Esophagus squamous epithelium (tissue), 4 donors: ENCODE data around the gene PBX3.

ENCODE experiments used
- POLR2A ChIP-seq, 4 donors: fragments of 450-650 bp; IDR thresholded peaks; one replicate each; pipeline ENCODE4 v1.6.1; 2017; ENCODE audit warnings: antibody characterized with exemption in 4 of 4, mild to moderate bottlenecking in 4 of 4, moderate library complexity in 3 of 4
- TF ChIP-seq, protein P1 (sequence below), 6 experiments: fragments of 450-650 bp in 4 of 6; fragments of 200-600 bp in 2 of 6; sonication (generic) in 2 of 6; IDR thresholded peaks; one replicate each; pipeline ENCODE4 v1.5.1; 2016 to 2019; ENCODE audit warnings: antibody characterized with exemption in 6 of 6, mild to moderate bottlenecking in 4 of 6, moderate library complexity in 4 of 6

DNA sequence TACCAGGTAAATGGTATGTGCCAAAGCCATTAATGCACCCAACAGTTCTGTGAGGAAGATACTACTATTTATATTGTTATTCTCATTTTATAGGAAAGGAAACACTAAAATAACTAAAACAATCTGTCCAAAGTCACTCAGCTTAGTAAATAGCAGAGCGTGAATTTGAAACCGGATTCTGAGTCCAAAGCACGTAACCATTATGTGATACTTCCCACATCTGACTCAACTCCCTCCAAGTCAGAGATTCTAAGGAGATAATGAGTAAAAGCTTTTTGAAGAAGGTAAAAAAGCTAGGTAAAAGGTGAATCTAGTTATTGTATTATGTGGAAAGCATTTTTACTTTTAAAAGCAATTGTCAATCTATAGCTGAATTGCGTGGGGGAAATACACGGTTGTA is 208.9 kb downstream of the PBX3 start:
- TF ChIP-seq, protein P1, sequence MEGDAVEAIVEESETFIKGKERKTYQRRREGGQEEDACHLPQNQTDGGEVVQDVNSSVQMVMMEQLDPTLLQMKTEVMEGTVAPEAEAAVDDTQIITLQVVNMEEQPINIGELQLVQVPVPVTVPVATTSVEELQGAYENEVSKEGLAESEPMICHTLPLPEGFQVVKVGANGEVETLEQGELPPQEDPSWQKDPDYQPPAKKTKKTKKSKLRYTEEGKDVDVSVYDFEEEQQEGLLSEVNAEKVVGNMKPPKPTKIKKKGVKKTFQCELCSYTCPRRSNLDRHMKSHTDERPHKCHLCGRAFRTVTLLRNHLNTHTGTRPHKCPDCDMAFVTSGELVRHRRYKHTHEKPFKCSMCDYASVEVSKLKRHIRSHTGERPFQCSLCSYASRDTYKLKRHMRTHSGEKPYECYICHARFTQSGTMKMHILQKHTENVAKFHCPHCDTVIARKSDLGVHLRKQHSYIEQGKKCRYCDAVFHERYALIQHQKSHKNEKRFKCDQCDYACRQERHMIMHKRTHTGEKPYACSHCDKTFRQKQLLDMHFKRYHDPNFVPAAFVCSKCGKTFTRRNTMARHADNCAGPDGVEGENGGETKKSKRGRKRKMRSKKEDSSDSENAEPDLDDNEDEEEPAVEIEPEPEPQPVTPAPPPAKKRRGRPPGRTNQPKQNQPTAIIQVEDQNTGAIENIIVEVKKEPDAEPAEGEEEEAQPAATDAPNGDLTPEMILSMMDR (IDR thresholded peaks at IDR 0.05), result no peak
- no peak for TF ChIP-seq POLR2A (IDR thresholded peaks at IDR 0.05)
